Measurements from ENCODE around the gene CHN1.

The CHN1 gene

GRCh38 chr2:174859563-174860169 lies 145.5 kb downstream of the CHN1 start:
- DNase-seq, result no peak

- no peak for DNase-seq
These were observed 146.4 kb downstream of the CHN1 start for GRCh38 chr2:174858745-174859144.

GRCh38 chr2:174856447-174856846 lies 148.7 kb downstream of the CHN1 start:
- no peak for DNase-seq

GRCh38 chr2:174846941-174847938 lies 157.9 kb downstream of the CHN1 start:
- DNase-seq, result no peak

GRCh38 chr2:174846218-174846617 lies 159.0 kb downstream of the CHN1 start:
- DNase-seq, result no peak

GRCh38 chr2:174844295-174844708 lies 160.9 kb downstream of the CHN1 start:
- DNase-seq, result no peak

GRCh38 chr2:174842496-174842895 lies 162.7 kb downstream of the CHN1 start:
- no peak for DNase-seq

- DNase-seq, result no peak
These were observed 163.2 kb downstream of the CHN1 start for GRCh38 chr2:174841936-174842335.

- DNase-seq, result no peak
These were observed 163.8 kb downstream of the CHN1 start for GRCh38 chr2:174841350-174841749.

GRCh38 chr2:174840436-174840835 lies 164.7 kb downstream of the CHN1 start:
- DNase-seq, result no peak

- DNase-seq, result no peak
These were observed 165.5 kb downstream of the CHN1 start for GRCh38 chr2:174839662-174840061.

GRCh38 chr2:174836995-174837390 lies 168.2 kb downstream of the CHN1 start:
- no peak for DNase-seq

GRCh38 chr2:174836377-174836994 lies 168.7 kb downstream of the CHN1 start:
- DNase-seq, result no peak

- DNase-seq, result peak; percentile 55 to 60
These were observed 169.4 kb downstream of the CHN1 start for GRCh38 chr2:174835797-174836255.

GRCh38 chr2:174833737-174834136 lies 171.4 kb downstream of the CHN1 start:
- DNase-seq, result no peak

GRCh38 chr2:174830561-174830960 lies 174.6 kb downstream of the CHN1 start:
- DNase-seq, result no peak

- no peak for DNase-seq
These were observed 175.6 kb downstream of the CHN1 start for GRCh38 chr2:174829550-174829949.

GRCh38 chr2:174827371-174828369 lies 177.5 kb downstream of the CHN1 start:
- DNase-seq, result no peak

- no peak for DNase-seq
These were observed 179.1 kb downstream of the CHN1 start for GRCh38 chr2:174826051-174826450.

- DNase-seq, result no peak
These were observed 181.1 kb downstream of the CHN1 start for GRCh38 chr2:174824068-174824467.

- no peak for DNase-seq
These were observed 183.6 kb downstream of the CHN1 start for GRCh38 chr2:174821628-174822027.

- DNase-seq, result no peak
These were observed 184.8 kb downstream of the CHN1 start for GRCh38 chr2:174820361-174820760.
